NK-92 (cell line): ENCODE data around the gene PP2D1.
"Not testable (repeated sequence)": the region's sequence is repeated elsewhere in the genome, so short reads cannot be mapped to it uniquely, and the experiment has no call there.

Source experiments
- DNase-seq: peaks from one replicate; lab custom pipeline; 2025; ENCODE audit not compliant: unreplicated experiment; lab: John Stamatoyannopoulos, UW

PP2D1 gene

DNA sequence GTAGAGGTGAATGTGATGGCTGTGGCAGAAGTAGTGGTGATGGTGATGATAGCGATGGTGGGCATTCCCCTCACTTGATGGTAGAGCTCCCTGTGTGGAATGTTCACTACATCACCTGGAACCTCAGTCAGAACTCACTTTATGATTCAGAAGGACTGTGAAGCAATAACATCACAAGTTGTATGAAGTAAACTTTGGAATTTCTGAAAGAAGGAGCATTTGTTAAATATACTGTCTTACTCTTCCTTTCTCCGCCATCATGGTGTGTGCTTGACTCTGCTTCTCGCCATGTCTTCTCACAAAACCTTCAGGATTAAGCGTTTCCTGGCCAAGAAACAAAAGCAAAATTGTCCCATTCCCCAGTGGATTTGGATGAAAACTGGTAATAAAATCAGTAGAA lies at the start of gene PP2D1:
TSS of gene PP2D1 (minus strand) at position 101 of the 400 bp plus-strand sequence. CDS start 192 bp downstream, outside the sequence.
- DNase-seq = no peak

DNA sequence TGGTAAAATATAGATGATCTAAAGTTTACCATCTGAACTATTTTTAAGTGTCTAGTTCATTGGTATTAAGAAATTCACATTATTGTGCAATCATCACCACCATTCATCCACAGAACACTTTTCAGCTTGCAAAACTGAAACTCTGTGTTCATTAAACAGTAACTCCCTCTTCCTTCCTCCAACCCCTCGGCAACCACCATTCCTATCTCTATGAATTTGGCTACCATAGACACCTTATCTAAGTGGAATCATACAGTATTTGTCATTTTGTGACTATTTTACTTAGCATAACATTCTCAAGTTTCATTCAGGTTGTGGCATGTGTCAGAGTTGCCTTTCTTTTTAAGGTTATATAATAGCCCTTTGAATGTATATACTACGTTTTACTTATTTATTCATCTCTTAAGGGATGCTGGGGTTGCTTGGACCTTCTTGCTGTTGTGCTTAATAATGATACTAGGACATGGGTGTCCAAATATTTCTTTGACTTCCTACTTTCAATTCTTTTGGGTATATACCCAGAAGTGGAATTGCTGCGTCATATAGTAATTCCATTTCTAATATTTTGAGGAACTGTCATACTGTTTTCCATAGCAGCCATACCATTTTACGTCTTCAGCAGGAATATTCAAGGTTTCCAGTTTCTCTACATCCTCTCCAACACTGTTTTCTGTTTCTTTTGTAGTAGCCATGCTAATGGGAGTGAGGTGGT lies 49.1 kb upstream of the PP2D1 start:
- DNase-seq = no peak

DNA sequence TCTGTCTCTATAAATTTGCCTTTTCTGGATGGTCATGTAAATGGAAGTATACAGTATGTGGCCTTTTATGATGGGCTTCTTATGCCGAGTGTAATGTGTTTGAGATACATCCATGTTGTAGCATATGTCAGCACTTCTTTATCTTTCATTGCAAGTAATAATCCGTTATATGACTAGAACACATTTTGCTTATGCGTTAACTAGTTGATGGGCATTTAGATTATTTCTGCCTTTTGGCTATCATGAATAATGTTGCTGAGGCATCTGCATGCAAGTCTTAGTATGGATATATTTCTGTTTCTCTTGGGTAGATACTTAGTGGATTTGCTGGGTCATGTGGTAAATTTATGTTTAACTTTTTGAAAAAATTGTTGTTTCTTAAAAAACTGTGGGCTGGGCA lies 47.9 kb upstream of the PP2D1 start:
- DNase-seq = no peak

DNA sequence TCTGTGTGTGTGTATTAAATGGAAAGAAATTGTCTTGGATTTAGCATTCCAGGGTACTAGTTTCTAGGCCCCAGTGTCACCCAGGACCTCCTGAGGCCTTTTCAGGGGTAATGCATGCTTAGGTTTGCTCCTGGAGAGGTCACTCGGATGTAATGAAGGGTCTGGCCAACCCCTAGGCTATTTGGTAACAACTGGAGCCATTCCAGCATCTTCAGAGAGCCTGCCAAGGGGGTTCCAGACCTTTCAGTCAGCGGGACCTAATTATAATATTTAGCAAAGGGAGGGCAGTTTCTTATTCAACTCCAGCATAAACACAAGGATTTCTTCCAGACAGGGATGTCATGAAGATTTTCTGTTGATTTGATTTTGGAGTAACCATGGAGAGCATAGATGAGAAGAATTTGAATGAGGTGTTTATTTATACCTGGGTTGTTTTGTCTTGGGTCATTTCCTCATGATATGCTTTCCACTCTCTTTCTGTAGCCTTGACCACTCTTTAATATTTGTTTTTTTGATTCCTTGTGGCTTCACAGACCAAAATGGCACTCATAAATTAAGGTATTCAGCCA lies 45.6 kb upstream of the PP2D1 start:
- DNase-seq = no peak

DNA sequence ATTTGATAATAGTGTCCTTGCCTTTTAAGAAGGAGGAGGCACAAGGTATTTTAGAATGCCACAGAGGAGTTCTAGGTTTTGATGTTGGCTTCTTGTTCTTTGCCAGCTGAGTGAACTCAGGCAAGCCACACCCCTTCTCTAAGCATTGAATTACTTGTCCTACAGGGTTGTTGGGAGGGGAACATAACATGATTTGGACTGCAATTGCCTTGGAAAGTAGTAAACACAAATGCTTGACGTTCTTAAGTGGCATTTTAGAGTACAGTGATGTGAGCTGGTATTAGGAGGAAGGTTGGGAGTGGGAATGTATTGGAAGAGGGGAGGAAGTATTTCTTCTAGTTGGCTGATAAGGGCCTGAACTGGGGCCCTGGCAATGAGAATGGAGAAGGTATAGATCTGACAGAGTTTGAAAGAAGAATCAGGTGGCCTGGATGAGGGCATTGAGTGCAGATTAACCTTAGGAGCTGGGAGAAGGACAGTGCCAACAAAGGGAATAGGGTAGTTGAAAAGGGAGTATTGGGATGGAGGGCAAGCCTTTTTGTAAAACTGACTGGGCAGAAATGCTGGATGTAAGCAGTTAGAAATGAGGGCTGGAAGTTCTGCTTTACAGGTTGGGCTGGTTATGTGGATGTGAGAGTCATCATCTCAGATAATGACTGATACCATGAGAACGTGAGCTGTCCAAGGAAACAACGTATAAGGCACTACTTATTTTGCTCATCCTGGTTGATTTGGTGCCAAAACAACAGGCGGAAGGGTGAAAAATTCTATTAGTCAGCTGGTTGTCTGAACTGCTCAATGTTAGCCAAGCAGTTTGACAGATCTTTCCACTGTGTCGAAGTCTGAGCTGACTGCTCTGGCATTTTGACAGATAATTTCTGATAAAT lies 44.9 kb upstream of the PP2D1 start:
- no peak for DNase-seq

- DNase-seq = no peak
Measured at GRCh38 chr3:20055842-20056241, 43.8 kb upstream of the PP2D1 start.

DNA sequence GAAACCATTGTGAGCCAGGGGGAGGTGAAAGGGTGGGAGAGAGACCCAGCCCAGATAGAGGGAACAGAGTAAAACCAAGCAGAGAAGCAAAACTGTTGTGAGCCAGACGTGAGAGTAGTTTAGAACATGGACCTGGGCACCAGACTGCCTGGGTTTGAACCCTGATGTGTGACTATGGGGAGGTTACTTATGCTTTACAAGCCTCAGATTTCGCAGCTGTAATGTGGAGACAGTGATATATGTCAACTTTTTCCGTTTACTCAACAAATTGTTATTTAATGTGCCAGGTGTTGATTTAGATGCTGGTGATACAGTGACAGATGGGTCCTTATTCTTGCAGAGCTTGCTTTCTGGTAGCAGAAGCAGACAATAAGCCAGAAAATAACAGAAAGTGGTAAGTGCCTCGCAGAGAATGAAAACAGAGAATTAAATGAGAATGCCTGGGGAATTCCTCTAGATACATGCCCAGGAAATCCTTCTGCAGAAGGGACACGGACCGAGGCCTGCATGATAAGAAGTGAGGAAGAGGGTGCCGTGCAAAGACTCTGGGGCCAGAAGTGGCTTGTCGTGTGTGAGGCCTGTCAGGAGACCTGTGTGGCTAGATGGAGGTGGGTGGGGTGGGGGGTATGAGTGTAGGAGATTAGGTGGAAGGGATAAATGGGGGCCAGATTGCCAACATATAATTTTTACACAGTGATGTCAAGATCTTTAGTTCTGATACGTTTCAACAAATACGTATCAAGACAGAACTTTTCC lies 43.1 kb upstream of the PP2D1 start:
- no peak for DNase-seq

DNA sequence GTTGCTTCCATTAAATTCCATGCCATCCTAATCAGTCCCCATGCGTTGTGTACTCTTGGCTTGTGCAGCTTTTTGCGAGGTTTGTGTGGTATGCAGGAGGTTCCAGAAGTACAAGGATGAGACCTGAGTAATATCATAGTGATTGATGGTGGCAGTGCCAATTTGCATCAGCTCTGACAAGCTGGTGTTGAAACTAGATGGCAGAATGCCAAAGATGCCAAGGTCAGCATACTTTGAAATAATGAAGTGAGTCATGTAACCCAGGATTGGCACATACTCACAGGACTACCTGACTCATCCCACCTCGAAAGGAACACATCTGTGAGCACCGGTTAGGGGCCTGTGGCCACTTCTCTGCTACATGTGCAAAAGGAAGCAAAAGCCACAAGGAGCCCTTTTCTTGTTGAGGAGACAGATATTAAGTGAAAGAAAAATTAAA lies 42.5 kb upstream of the PP2D1 start:
- no peak for DNase-seq

DNA sequence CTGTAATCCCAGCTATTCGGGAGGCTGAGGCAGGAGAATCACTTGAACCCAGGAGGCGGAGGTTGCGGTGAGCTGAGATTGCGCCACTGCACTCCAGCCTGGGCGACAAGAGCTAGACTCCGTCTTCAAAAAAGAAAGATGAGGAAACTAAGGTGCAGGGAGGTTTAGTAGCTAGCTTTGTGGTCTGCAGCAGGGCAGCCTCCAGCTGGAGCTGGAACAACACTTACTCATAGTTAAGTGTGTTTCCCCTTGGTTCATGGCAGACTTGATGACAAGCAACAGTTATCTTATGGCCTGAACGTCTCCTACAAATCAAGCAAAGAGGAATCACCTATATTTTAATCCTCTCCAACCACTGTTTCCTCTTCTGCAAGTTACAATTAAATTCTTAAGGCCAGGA lies 40.8 kb upstream of the PP2D1 start:
- DNase-seq = no peak

- no peak for DNase-seq
Measured at GRCh38 chr3:20051123-20051806, 39.2 kb upstream of the PP2D1 start.

GRCh38 chr3:20047976-20048883 lies 36.2 kb upstream of the PP2D1 start:
- no peak for DNase-seq

- DNase-seq = no peak
Measured at GRCh38 chr3:20047341-20047779, 35.3 kb upstream of the PP2D1 start.

- DNase-seq = no peak
Measured at GRCh38 chr3:20046556-20046955, 34.5 kb upstream of the PP2D1 start.

- not testable (repeated sequence) for DNase-seq
Measured at GRCh38 chr3:20045141-20045540, 33.1 kb upstream of the PP2D1 start.

DNA sequence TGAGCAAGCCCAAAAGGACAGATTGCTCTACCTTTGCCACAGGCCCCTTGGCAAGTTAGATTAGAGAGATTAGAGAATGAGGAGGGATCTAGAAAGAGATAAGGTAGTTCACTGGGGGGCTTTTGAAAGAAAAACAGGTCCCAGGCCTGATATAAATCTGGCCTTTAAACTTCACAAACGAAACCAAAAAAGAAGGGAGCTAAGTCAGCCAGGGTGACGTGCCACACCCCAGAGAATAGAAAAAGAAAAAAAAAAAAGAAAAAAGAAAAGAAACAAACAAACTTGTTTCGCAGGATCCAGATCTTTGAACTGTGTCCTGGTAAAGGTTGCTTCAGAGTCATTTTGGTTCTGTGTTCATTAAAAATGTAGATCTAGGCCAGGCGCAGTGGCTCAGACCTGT lies 31.8 kb upstream of the PP2D1 start:
- DNase-seq = no peak

- DNase-seq = no peak
Measured at GRCh38 chr3:20043396-20043795, 31.3 kb upstream of the PP2D1 start.

GRCh38 chr3:20042331-20042730 lies 30.3 kb upstream of the PP2D1 start:
- no peak for DNase-seq

- DNase-seq = no peak
Measured at GRCh38 chr3:20041197-20041780, 29.2 kb upstream of the PP2D1 start.

DNA sequence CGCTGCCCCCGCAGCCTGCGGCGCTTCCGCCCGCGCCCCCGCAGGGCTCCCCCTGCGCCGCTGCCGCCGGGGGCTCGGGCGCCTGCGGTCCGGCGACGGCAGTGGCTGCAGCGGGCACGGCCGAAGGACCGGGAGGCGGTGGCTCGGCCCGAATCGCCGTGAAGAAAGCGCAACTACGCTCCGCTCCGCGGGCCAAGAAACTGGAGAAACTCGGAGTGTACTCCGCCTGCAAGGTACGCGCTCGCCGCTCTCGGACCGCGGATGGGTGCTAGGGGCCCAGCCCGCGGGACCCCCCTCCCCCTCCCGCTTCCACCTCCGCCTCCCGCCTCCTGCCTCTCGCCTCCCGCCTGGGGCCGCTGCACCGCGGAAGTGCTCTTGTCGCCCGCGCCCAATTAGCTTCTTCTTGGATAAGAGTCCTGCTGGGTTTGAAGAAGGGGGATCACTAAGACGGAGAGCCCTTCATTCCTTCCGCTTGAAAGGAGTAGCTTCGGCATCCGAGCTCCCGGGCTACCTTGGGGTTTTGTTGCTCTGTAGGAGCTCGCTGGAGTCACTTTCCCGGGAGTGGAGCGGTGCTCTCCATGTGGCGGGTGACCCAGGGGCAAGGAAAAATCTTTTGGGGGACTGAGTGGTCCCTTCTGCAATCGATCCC lies 28.6 kb upstream of the PP2D1 start:
- DNase-seq = no peak
